NOMO-1 treated with DMSO at 0.1 percent for 48 hours (cell line): ENCODE measurements around the gene UBE2F.
"Not testable (repeated sequence)": the region's sequence is repeated elsewhere in the genome, so short reads cannot be mapped to it uniquely, and the experiment has no call there.

ENCODE experiments used
- DNase-seq: peaks from one replicate; lab custom pipeline; 2025; ENCODE audit not compliant: unreplicated experiment; lab: John Stamatoyannopoulos, UW

Gene UBE2F

DNA sequence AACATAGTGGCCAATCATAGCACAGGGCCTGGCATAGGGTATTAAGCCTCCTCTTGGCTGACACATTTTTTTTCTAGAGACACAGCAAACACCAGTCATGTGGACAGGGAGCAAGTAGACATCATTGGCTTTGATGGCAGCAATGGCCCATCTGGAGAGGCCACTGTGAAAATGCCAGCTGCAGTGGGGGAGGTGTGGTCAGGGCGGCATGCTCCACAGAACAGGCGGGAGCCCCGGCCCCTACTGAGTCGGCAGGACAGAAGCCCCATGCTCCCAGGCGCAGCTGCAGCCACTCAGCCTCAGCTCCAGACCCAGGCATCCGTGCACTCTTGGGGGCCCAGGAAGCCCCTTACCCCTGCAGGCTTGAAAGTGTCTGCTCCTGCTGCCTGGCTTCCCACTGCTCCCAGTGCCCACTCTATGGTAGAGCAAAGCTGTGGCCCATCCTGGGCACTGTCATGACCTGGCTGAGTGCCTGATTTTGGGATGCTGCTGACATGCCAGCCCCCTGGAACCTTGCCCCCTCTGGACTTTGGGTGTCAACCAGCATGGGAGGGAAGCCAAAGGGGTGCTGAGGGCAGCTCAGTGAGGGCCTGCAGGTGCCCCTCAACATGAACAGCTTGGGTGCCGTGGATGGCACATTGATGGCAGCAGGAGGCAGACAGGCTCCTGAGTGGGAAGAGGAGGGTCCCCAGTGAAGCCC lies 23.3 kb upstream of the UBE2F start:
- no peak for DNase-seq

DNA sequence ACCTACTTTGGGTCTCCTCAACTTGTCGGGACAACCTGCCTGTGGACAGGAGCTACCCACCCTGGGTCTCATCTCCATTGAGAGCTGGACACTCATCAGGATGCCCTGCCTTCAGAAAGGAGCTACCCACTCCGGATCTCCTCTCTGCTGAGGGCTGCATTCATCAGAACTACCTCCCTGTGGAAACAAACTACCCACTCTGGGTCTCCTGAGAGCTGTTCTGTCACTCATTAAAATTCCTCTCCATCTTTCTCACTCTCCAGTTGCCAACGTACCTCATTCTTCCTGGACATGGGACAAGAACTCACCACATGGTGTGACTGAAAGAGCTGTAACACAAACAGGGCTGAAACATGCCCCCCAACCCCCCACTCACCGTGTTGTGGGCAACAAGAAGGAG lies 22.5 kb upstream of the UBE2F start:
- no peak for DNase-seq

DNA sequence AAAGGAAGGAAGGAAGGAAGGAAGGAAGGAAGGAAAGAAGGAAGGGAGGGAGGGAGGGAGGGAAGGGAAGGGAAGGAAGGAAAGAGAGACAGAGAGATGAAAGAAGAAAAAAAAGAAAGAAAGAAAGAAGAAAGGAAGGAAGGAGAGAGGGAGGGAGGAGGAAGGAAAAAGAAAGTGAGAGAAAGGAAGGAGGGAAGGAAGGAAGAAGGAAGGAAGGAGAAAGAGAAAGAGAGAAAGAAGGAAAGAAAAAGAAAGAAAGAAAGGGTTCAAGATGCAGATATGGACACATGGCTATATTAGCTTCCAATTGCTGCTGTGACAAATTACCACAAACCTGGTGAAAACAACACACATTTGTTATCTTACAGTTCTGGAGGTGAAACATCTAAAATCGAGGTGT lies 20.4 kb upstream of the UBE2F start:
- DNase-seq = no peak

DNA sequence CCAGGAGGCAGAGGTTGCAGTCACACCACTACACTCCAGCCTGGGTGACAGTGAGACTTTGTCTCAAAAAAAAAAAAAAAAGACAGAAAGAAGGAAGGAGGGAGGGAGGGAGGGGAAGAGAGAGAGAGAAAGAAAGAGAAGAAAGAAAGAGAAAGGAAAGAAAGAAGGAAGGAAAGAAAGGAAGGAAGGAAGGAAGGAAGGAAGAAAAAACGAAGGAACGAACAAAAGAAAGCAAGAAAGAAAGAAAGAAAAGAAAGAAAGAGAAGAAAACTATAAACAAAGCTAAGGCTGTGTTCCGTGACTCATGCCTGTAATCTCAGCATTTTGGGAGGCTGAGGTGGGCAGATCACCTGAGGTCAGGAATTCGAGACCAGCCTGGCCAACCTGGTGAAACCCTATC lies 15.5 kb upstream of the UBE2F start:
- not testable (repeated sequence) for DNase-seq

DNA sequence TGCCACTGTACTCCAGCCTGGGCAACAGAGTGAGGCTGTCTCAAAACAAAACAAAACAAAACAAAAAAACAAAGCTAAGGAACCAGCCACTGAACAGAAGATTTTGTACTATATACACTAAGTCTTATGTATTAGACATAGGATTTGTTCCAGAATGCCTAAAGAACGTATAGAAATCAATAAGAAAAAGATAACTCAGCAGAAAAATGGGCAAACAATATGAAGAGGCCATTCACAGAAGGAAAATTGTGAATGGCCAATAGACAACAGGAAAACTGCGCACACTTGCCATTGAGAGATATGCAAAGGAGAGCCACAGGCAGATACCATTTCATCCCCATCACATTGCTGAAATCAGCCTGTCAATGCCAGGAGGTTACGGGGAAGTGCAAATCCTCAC lies 14.9 kb upstream of the UBE2F start:
- no peak for DNase-seq

DNA sequence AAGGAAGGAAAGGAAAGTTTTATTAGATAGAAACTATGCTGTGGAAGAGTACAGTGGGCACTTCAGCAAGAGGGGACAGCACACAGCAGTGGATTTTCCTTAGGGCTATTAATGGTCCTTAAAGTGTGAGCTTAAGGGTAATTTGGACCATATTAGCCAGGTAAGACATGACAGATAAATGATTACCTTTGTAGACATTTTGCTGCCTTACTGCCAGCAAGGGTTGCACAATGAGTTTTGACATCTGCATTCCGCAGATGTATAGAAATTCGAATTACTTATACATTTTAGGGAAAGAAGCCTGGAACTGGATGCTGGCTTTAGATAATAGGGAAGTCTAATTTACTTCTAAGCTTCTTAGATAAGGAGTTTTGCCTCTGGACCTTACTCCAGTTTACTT lies 14.0 kb upstream of the UBE2F start:
- no peak for DNase-seq

DNA sequence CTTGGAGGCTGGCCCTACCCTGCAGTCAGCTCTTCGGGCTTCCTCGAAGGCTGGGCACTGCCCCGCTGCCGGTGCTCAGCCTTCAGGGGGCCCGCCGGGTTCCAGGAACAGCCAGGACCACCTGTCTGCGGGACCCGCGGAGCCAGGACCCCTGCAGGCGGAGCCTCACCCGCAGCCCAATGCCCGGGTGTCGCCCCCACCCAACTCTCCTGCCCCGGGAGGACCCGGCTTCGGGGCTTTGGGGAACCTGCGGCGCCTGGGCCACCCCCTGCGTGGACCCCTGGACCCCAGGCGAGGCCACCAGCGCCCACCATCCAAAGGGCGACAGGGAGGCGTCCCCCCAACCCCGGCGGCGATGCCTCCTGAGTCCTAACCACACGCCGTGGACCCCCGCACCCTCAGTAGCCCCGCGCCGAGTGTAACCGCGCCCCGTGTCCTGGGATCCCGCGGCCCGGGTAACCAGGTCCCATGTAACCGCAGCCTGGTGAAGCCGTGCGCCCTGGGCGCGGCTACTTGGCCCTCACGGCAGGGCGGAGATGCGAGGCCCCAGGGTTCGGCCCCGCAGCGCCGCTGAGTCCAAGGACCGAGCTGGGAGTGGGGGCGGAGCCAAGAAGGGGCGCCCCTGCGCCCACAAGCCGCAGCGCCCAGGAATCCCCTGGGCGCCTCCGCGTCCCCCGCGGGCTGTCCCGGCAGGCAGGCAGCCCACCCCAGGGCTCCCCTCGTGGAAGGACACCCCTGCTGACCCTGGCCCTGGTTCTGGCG lies 11.0 kb upstream of the UBE2F start:
- no peak for DNase-seq

DNA sequence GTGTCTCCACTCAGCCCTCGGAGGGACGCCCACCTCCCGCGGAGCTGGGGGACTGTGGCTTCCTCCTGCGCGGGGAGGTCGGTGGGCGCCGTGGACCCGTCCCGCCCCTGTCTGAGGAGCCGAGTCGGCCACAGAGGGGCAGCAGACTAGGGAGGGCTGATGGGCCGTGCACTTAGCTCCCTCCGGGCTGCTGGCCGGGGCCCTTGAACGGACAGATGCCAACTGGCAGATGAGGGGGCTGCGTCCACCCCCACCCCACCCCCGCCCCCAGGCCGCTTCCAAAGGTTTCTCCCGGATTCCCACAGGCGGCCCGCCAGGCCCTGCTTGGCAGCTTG lies 10.4 kb upstream of the UBE2F start:
- DNase-seq = no peak

DNA sequence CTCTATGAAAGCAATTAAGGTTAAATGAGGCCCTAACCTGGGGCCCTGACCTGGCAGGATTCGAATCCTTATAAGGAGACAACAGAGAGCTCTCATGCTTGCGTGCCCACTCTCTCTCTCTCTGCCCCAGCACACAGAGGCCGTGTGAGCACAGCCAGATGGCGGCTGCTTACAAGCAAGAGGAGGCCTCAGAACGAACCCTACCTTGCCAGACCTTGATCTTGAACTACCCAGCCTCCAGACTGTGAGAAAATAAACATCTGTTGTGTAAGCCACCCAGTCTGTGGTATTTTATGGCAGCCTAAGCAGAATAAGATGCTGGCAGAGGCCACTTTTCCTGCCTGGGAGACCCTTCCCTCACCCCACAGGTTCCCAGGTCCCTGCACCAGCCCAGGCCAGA lies 5.2 kb upstream of the UBE2F start:
- DNase-seq = no peak

DNA sequence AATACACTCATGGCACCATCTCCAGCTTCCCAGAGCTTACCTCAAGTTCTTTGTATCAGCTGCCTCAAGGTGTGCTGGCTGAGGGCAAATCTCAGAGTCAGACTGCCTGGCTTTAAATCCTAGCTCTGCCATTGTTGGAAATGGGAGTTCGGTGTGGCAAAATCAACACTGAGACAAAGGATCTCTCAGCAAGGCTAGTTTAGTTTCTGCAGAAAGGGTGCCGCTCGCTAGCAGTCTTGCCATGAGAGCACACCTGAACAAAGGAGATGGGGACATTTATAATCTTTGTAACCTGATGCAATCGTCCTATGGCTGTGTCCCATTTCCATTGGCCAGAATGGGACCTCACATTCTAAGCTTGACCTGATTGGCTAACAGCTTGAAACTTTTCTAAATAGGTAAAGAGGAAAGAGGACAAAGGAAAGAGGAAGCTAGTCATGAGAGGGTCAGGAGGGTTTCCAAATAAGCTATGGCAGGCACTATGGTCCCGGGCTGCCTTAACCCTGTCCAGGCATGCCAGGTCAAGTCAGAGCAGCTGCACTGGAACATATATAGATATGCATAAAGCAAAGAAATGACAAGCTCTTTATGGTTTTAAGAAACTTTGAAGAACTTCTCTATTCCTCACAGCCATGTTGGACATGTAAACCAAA lies 4.3 kb upstream of the UBE2F start:
- DNase-seq = peak; percentile 15

DNA sequence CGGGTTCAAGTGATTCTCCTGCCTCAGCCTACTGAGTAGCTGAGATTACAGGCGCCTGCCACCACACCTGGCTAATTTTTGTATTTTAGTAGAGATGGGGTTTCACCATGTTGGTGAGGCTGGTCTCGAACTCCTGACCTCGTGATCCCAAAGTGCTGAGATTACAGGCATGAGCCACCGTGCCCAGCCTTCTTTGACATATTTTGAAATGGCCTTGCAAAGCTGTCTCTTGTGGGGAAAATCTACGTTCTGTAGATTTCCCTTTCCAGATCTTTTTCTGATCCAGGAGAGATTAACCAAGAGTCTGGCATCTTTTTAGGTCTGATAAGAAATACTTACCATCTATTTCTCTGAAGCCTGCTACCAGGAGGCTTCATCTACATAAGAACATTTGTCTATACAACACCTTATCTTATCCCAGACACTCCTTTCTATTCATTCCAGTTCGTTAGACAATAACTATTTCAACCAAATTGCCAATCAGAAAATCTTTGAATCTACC lies 3.3 kb upstream of the UBE2F start:
- DNase-seq = not testable (repeated sequence)

DNA sequence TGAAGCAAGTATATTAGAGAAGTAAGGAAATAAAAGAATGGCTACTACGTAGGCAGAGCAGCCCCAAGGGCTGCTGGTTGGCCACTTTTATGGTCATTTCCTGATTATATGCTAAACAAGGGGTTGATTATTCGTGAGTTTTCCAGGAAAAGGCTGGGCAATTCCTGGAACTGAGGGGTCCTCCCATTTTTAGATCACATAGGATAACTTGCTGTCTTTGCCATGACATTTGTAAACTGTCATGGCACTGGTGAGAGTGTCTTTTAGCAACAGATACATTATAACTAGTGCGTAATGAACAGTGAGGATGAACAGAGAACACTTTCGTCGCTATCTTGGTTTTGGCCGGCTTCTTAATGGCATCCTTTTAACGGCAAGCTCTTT lies 2.6 kb upstream of the UBE2F start:
- no peak for DNase-seq

DNA sequence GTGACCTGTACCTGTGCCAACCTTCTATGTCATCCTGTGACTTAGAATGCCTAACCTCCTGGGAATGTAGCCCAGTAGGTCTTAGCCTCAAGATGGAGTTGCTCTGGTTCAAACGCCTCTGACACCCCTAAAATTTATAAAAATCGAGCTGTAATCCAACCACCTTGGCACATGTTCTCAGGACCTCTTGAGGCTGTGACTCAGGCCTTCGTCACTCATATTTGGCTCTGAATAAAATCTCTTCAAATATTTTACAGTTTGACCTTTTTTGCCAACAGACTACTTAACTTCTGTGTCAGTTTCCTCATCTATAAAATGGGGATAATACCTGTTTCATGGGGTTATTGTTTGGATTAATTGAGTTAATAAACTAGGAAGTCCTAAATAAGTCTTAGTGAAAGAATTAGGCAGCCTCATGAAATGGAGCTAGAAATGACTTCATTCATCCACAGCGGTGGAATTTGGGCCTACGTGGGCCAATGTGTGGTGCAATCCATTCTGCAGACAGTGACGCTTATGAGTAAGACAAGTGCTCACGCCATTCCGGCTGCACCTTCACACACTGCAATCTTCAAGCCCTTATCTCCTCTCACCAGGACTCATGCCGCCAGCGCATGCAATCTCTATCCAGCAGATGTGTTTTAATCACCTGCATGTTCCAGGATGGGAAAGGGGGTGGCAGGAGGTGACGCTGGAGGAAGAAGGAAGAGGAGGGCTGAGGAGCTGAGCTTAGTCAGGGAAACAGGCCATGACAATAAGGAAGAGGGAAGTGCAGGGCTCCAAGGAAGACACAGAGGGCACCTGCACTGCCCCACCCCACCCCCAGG lies 2.0 kb upstream of the UBE2F start:
- DNase-seq = no peak

DNA sequence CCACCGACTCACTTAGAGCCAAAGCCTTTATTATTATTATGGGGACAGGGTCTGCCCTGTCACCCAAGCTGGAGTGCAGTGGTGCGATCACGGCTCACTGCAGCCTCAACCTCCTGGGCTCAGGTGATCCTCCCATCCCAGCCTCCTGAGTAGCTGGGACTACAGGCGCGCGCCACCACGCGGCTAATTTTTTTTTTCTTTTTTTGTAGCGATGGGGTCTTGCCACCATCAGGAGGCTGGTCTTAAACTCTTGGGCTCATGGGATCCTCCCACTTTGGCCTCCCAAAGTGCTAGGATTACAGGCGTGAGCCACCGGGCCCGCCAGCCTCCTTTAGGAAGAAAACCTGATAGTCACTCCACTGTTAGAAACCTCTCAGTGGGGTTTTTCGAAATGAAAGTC lies 970 bp upstream of the UBE2F start:
- DNase-seq = not testable (repeated sequence)

DNA sequence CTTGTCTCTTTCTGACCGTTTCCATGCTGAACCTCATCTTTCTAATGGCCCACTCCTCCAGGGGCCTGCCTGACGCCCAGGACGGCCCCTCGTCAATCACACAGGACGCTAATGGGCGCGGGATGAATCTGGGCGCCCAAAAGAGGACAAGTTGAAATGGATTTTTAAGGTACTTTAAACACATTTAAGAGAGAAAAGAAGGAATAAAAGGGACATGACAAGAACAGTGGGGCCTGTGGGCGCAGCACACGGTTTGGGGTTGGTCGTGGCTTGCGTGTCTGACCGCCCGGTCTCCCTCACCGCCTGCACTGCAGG lies 607 bp upstream of the UBE2F start:
- no peak for DNase-seq

DNA sequence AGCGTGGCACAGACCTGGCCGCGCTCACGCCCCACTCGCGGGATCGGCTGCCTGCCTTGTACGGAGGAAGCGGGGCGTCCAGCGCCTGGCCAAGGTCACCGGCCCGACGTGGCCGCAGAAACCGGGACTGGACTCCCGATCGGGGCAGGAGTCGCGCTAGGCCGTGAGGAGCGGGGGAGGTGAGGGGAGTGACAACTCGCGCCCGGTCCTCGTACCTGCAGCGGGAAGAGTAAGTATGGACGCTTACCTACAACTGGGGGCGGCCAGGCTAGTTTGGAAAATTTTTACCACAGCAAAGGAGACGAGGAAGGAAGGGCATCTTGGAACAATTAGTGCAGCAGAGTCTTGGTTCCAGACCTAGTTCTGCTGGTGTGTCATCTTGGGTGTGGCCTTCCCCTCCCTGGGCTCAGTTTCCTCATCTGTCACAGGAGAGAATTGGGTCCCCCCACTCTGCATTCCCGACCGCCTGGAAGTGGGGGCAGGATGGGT lies 693 bp downstream of the UBE2F start:
- DNase-seq = no peak

DNA sequence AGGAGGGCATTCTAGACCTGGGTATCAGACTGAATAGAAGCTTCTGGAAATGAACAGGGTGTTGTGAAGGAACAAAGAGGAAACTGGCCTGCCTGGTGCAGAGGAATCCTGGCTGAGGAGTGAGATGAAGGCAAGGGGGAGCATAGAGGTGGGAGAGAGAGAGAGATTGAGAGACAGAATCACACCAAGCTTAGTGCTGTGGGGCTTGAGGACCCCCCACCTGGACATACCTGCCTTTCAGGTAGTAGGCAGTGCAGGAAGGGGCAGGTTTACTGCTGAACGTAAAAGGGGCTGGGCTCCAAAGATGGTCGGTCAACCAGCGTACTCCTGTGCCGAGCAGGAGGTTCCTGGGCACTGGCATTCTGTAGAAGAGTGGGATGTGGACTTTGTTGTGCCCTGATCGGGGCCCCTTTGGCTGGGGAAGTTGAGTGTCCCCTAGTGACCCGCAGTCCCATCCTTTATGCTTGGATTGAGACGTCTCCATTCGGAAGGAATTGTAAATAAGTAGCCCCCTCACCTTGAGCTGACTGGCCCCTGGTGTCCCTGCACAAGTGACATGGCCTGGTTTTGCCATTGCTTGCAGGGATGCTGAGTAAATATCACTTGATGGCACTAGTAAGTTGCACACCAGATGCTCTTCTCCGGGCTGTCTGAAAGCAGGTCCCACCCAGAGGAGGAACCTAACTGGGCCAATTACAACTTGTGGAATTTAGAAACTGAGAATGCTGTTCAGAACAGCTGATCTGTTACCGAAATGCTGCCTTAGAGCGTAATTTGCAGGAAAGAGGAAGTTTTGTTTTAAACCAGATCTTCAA lies 1.4 kb downstream of the UBE2F start:
- DNase-seq = peak; percentile 98

DNA sequence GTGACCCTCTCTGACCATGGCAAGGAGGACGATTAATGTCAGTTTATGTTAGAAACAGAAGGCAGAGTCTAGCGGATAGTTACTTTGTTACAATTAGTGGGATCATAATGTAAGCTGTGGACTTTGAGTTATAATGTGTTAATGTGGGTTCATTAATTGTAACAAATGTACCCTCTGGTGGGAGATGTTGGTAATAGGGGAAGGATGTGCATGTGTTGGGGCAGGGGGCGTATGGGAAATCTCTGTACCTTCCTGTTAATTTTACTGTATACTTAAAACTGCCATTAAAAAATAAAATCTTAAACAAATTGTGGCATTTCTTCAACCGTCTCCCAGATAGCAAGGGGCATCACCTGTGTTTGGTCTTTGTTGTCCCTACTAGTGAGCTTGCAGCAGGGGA lies 4.8 kb downstream of the UBE2F start:
- no peak for DNase-seq

DNA sequence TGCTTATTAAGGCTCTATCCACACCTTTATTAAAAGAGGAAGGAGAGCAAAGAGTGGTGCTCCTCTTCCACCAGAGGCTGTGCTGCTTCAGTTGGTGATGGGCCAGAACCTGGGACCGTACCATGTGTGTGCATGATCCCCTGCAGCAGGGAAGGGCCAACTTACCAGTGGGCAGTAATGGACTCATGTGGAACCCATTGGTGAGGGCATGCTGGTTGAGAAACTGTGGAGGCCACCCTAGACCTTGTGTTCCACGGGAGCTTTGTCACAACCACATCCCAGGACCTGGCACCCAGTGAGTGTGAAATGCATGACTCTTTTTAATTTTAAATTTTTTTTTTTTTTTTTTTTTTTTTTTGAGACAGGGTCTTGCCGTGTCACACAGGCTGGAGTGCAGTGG lies 5.4 kb downstream of the UBE2F start:
- DNase-seq = no peak

DNA sequence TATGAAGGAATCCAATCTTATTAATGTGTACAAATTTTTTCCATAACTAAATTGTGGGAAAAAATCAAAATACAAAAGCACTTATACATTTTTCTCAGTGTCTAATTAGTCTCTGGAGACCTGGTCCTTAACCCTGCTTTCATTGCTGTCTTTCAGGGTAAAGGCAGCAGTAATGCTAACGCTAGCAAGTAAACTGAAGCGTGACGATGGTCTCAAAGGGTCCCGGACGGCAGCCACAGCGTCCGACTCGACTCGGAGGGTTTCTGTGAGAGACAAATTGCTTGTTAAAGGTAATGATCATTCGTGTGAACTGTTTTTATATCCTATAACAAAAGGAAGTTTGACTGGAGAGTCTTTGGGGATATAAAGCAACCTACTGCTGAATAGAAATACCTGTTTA lies 6.1 kb downstream of the UBE2F start:
- DNase-seq = no peak

DNA sequence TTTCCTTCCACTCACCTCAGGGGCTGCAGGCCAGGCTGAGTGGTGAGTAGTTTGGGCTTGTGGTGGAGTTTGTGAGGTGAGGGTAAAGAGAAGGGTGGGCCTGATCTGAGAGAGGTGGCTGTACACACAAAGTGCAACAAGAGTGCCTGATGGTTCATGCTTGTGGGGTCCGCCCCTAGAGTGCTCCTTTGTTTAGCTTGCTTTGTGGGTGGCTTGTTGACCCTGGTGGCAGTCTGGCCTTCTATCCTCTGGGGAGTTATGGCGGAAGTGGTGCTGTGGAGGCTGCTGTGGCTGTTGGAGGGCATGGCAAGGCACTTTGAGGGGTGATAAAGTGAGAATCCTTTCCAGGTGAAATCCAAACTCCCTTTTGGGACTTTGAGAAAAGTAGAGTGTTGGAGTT lies 10.6 kb downstream of the UBE2F start:
- no peak for DNase-seq
